Central memory CD8-positive, alpha-beta T cell (primary cell): ENCODE measurements around the gene GET3.
A peak's percentile ranks its signal among the peaks of the same experiment; 100 is the strongest.

Source experiments
- ATAC-seq: fragments of 150-1000 bp; cut with Tn5 transposase; replicated peaks from 2 replicates; pipeline ENCODE4 v1.10.0; 2022; ENCODE audit warnings: mild to moderate bottlenecking, moderate FRiP score, moderate number of reproducible peaks; ENCODE audit not compliant: poor library complexity, severe bottlenecking; ENCODE audit errors: extremely low read depth
- DNase-seq, 2 donors: peaks; one replicate each; pipeline ENCODE4 v3.0.0; 2021; ENCODE audit warnings: low spot score in 2 of 2
- H3K27ac Mint-ChIP-seq: one replicate; pipeline ENCODE4 v1.8.0; 2022; ENCODE audit warnings: low read depth, mild to moderate bottlenecking, moderate library complexity, mixed read lengths
- H3K27me3 Mint-ChIP-seq: one replicate; pipeline ENCODE4 v1.8.0; 2022; ENCODE audit warnings: mixed read lengths
- H3K36me3 Mint-ChIP-seq: one replicate; pipeline ENCODE4 v1.8.0; 2022; ENCODE audit warnings: mild to moderate bottlenecking, moderate library complexity, mixed read lengths; ENCODE audit not compliant: insufficient read depth
- H3K4me1 Mint-ChIP-seq: one replicate; pipeline ENCODE4 v1.8.0; 2022; ENCODE audit warnings: mixed read lengths
- H3K4me3 Mint-ChIP-seq: one replicate; pipeline ENCODE4 v1.8.0; 2022; ENCODE audit warnings: mild to moderate bottlenecking, moderate library complexity, mixed read lengths
- H3K9me3 Mint-ChIP-seq: one replicate; pipeline ENCODE4 v1.8.0; 2022; ENCODE audit warnings: mixed read lengths

Gene GET3

DNA sequence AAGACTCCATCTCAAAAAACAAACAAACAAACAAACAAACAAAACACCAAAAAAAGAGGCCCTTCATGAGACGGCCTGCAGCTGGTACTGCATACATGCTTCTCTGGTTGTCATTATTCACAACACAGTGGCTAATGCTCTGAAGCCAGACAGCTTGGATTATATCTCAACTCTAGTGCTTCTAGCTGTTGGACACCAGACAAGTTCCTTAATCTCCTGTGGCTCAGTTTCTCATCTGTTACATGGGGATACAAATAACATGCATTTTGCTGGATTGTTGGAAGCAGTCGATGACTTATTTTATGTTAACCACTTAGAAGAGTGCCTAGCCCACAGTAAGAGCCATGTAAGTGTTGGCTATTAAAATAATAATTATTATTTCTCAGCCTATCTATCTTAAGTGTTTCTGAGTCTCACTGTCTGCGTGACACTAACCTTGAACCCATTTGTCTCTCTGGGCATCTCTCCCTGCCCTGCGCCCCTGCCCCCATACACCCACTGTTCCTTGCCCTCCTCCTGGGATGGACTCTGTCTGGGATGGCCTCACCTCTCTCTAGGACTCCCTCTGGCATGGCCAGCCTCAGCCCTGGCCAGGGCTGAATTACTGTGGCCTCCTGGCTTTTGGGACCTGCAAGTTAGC lies 50.9 kb downstream of the GET3 start:
- DNase-seq (no peak), ATAC-seq (no peak)
- Mint-ChIP-seq H3K9me3 (no peaks in the 10 kb centered on the region), H3K36me3 (peaks cover 35% of the 10 kb centered on the region), H3K4me3 (no peak overlapping the region), H3K27ac (peak overlapping the region; percentile 97), H3K4me1 (peaks cover 20% of the 10 kb centered on the region), H3K27me3 (no peaks in the 10 kb centered on the region)

DNA sequence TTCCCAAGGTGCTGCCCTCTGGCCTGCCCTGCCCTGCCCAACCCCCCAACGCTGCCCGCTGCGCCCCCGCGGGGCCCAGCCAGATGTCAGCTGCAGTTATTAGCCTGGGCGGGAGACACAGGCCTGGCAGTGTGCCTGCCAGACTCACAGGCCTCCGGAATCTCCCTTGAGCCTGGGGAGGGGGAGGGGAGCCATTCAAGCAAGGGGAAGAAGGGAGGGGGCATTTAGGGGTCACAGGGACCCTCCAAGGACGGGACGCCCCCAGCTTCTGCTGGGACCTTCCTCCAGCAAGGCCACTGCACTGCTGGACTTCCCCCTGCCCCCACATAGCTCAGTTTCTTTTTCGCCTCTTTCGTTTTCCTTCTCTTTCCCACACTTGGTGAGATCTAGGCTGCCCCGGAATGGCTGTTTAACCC lies 51.4 kb downstream of the GET3 start:
- DNase-seq (peak in 1 of 2 donors; percentile 41), ATAC-seq (no peak)
- peak overlapping the region; percentile 97 for H3K27ac Mint-ChIP-seq
- peaks cover 39% of the 10 kb centered on the region for H3K36me3 Mint-ChIP-seq
- no peaks in the 10 kb centered on the region for H3K9me3 Mint-ChIP-seq
- H3K4me3 Mint-ChIP-seq = peak overlapping the region; percentile 72
- H3K27me3 Mint-ChIP-seq = no peaks in the 10 kb centered on the region
- peaks cover 20% of the 10 kb centered on the region for H3K4me1 Mint-ChIP-seq

DNA sequence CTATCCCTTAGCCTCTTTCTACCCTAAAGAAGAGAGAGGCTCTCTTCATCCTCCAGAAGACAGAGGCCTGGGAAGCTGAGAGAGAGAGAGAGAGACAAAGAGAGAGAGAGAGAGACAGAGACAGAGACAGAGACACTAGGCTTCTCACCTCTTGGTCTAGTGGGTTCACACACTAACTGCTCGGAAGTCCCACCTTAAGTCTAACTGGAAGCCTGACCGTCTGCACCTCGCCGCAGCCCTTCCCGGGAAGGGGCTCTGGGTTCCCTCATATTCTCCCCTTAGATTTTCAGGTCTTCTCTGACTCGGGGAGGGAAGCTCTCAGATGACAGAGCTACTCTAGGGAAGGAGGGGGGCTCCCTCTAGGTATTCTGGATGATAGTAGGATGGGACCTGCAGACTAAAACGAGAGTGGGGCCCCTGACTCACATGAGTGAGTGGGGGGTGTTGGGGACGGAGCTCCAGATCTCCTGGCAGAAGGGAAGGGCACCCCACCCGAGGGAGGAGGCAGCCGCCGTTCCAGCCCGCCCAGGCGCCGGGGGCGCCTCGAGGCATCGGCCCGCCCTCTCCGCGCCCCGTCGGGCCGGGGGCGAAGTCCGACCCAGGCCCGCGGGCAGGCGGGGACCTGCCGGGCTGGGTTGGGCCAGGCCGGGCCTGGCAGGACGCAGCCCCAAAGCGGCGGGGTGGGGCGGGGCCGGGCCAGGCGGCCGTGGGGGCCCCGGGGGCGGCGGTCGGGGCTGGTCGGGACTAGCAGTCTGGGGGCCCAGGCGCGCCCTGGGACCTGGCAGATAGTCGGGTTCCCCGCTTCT lies 52.0 kb downstream of the GET3 start:
- Mint-ChIP-seq H3K9me3 (no peaks in the 10 kb centered on the region), H3K4me3 (peak overlapping the region; percentile 96), H3K27me3 (no peaks in the 10 kb centered on the region), H3K27ac (peak overlapping the region; percentile 97), H3K4me1 (peaks cover 24% of the 10 kb centered on the region), H3K36me3 (peaks cover 44% of the 10 kb centered on the region)
- DNase-seq = no peak
- ATAC-seq = no peak

DNA sequence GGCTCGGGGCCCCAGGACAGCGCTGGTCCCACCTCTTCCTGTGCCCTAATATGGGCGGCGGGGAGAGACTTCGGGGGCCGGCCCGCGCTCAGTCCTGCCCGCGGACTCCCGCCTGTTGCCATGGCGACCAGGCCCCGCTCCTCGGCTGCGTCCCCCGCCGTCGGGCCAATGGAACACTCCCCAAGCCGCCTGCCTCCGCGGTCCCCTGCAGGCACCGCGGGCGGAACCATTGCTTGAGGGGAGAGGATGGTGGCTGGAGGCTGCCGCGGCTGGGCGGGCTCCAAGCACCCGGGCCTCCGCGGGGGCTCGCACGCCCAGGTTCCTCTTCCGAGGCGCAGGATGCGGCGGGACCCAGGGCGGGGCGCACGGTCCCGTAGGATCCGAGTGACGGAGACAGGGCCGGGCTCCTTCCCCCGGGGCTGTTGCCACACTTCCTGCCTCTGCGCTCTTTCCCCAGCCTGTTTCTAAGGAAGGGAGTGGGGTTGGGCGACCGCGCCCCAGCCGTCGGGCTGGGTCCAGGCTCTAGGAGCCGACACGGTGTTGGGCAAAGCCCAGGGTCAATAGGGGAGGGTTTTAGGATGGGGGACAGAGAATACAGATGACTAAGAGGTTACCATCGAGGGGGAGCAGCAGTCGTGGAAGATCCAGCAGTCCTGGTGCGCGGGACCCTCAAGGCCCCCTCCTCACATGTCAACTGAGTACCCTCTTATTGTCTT lies 52.8 kb downstream of the GET3 start:
- Mint-ChIP-seq H3K4me3 (peak overlapping the region; percentile 96), H3K27me3 (no peaks in the 10 kb centered on the region), H3K27ac (peak overlapping the region; percentile 97), H3K36me3 (peaks cover 50% of the 10 kb centered on the region), H3K9me3 (no peaks in the 10 kb centered on the region), H3K4me1 (peaks cover 28% of the 10 kb centered on the region)
- peak; percentile 89 to 90 for DNase-seq
- ATAC-seq = peak; percentile 30

DNA sequence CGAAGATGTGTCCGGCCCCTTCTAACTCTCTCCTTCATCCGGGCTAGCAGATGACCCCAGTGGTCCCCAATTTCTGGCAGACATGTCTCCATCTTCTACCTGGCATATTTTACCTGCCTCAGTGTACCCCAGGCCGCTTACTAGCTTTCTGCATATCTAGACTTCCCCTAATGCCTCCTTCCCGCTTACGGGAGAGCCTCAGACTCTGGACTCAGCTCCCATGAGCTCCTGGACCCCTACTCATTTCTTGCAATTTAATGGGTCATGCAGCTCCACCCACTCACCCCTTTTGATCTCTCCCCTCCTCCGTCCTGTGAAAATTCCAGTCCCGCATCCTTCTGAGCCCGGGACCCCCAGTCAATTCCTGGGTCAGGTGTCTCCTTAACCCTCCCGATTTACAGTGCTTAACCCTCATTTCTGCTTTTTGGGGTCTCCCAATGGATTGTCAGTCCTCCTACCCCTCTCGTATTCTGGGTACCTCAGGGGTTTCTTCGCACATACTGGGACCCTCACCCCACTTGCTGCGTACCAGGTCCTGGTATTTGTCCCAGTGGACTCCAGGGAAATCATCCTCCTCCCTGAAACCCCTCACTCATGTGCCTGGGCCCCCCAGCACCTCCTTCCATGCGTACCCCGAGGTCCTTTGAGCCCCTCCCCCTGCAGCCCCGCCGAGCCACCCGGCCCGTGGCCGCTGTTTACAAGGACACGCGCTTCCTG lies 53.5 kb downstream of the GET3 start:
- Mint-ChIP-seq H3K27ac (peak overlapping the region; percentile 97), H3K4me1 (peaks cover 30% of the 10 kb centered on the region), H3K9me3 (no peaks in the 10 kb centered on the region), H3K4me3 (peak overlapping the region; percentile 96), H3K27me3 (no peaks in the 10 kb centered on the region), H3K36me3 (peaks cover 50% of the 10 kb centered on the region)
- no peak for DNase-seq
- ATAC-seq = no peak

DNA sequence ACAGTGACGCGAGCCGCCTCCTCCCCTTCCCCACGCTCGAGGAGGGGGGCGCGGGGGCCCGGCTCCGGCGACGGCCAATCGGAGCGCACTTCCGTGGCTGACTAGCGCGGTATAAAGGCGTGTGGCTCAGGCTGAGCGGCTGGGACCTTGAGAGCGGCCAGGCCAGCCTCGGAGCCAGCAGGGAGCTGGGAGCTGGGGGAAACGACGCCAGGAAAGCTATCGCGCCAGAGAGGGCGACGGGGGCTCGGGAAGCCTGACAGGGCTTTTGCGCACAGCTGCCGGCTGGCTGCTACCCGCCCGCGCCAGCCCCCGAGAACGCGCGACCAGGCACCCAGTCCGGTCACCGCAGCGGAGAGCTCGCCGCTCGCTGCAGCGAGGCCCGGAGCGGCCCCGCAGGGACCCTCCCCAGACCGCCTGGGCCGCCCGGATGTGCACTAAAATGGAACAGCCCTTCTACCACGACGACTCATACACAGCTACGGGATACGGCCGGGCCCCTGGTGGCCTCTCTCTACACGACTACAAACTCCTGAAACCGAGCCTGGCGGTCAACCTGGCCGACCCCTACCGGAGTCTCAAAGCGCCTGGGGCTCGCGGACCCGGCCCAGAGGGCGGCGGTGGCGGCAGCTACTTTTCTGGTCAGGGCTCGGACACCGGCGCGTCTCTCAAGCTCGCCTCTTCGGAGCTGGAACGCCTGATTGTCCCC lies 54.2 kb downstream of the GET3 start, which contains the start of gene JUNB:
TSS of gene JUNB (plus strand) at position 142 of the 706 bp plus-strand sequence. CDS start at position 428, 286 bp downstream.
- Mint-ChIP-seq H3K9me3 (no peaks in the 10 kb centered on the region), H3K4me1 (peaks cover 38% of the 10 kb centered on the region), H3K27ac (peak within 1 kb of the TSS; percentile 97), H3K4me3 (peak within 1 kb of the TSS; percentile 96), H3K27me3 (no peaks in the 10 kb centered on the region), H3K36me3 (peaks cover 52% of the 10 kb centered on the region)
- ATAC-seq (peak; percentile 31), DNase-seq (peak; percentile 96)

DNA sequence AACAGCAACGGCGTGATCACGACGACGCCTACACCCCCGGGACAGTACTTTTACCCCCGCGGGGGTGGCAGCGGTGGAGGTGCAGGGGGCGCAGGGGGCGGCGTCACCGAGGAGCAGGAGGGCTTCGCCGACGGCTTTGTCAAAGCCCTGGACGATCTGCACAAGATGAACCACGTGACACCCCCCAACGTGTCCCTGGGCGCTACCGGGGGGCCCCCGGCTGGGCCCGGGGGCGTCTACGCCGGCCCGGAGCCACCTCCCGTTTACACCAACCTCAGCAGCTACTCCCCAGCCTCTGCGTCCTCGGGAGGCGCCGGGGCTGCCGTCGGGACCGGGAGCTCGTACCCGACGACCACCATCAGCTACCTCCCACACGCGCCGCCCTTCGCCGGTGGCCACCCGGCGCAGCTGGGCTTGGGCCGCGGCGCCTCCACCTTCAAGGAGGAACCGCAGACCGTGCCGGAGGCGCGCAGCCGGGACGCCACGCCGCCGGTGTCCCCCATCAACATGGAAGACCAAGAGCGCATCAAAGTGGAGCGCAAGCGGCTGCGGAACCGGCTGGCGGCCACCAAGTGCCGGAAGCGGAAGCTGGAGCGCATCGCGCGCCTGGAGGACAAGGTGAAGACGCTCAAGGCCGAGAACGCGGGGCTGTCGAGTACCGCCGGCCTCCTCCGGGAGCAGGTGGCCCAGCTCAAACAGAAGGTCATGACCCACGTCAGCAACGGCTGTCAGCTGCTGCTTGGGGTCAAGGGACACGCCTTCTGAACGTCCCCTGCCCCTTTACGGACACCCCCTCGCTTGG lies 55.0 kb downstream of the GET3 start:
- DNase-seq = peak; percentile 63 to 65
- peak overlapping the region; percentile 96 for H3K4me3 Mint-ChIP-seq
- no peaks in the 10 kb centered on the region for H3K9me3 Mint-ChIP-seq
- peaks cover 39% of the 10 kb centered on the region for H3K4me1 Mint-ChIP-seq
- ATAC-seq = no peak
- peaks cover 52% of the 10 kb centered on the region for H3K36me3 Mint-ChIP-seq
- H3K27ac Mint-ChIP-seq = peak overlapping the region; percentile 97
- no peaks in the 10 kb centered on the region for H3K27me3 Mint-ChIP-seq

DNA sequence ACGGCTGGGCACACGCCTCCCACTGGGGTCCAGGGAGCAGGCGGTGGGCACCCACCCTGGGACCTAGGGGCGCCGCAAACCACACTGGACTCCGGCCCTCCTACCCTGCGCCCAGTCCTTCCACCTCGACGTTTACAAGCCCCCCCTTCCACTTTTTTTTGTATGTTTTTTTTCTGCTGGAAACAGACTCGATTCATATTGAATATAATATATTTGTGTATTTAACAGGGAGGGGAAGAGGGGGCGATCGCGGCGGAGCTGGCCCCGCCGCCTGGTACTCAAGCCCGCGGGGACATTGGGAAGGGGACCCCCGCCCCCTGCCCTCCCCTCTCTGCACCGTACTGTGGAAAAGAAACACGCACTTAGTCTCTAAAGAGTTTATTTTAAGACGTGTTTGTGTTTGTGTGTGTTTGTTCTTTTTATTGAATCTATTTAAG lies 55.6 kb downstream of the GET3 start:
- H3K27me3 Mint-ChIP-seq = no peaks in the 10 kb centered on the region
- peak overlapping the region; percentile 96 for H3K4me3 Mint-ChIP-seq
- no peak for ATAC-seq
- H3K27ac Mint-ChIP-seq = peak overlapping the region; percentile 97
- no peaks in the 10 kb centered on the region for H3K9me3 Mint-ChIP-seq
- DNase-seq = peak in 1 of 2 donors; percentile 41
- peaks cover 39% of the 10 kb centered on the region for H3K4me1 Mint-ChIP-seq
- H3K36me3 Mint-ChIP-seq = peaks cover 52% of the 10 kb centered on the region

DNA sequence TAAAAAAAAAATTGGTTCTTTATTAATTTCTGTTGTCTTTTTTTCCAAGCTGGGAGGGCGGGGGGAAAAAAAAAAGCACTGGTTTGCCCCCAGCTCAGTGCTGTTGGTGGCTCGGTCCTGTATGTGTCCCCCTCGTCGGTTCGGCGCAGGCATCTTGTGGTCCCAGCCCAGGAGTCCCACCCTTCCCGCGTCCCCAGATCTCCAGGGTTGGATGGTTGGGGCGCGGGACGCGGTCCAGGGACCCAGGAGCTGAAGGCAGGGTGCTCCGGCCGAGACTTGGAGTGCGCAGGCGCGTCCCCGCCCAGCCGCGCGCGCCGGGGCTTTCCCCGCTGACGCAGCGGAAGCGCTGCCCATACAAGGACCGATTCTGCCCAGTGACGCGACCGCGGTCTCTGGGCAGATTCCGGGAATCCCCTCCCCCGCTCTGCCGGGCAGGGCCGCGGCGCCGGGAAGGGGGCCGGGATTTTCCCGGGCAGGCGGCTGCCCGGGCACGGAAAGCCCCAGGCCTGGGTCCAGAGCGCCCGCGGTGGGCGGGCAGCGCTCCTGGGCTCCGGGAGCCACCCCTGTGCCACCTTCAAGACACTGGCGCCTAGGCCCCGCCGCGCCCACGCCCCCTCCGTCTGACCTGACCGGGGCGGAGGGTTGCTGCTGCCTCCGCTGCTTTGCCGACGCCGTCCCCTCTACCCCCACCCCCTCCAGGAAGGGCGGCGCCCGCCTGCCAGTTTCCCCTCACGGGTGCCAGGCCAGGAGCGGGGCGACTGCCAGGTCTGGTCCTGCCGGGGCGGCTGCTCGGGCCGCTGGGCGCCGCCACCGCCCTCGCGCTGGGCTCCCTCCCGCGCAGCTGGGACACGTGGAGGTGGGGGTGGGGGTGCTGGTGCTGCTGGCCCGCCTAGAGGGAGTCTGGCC lies 56.2 kb downstream of the GET3 start:
- Mint-ChIP-seq H3K36me3 (peaks cover 52% of the 10 kb centered on the region), H3K9me3 (no peaks in the 10 kb centered on the region), H3K27me3 (no peaks in the 10 kb centered on the region), H3K27ac (peak overlapping the region; percentile 97), H3K4me1 (peaks cover 39% of the 10 kb centered on the region), H3K4me3 (peak overlapping the region; percentile 96)
- DNase-seq = peak; percentile 95 to 96
- ATAC-seq = peak; percentile 48

DNA sequence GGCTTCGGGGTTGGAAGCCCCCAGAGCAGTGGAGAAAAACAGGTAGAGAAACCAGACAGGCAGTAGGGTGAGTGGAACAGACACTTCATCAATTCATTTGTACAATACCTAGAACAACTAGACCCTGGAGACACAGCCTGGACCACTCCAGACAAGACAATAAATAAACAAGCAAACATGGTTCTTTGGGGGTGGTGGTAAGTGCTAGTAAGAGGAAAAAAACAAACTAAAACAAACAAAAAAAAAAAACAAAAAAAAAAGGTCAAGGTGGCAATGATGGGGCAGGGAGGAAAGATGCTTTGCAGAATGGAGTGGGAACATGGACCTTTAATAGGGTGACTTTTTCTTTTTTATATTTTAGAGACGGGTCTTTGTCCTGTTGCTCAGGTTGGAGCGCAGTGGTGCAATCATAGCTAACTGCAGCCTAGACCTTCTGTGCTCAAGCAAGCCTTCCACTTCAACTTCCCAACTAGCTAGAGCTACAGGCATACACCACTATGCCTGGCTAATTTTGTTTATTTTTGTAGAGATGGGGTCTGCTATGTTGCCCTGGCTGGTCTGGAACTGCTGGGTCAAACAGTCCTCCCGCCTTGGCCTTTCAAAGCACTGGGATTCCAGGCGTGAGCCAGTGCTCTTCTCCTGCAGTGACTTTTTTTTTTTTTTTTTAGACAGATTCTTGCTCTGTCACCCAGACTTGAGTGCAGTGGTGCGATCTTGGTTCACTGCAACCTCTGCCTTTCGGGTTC lies 57.1 kb downstream of the GET3 start:
- no peak for ATAC-seq
- no peaks in the 10 kb centered on the region for H3K9me3 Mint-ChIP-seq
- peaks cover 32% of the 10 kb centered on the region for H3K4me1 Mint-ChIP-seq
- peaks cover 50% of the 10 kb centered on the region for H3K36me3 Mint-ChIP-seq
- no peak for DNase-seq
- H3K27ac Mint-ChIP-seq = peak overlapping the region; percentile 97
- no peaks in the 10 kb centered on the region for H3K27me3 Mint-ChIP-seq
- H3K4me3 Mint-ChIP-seq = peak overlapping the region; percentile 96
